WTC11 (cell line): Measurements from ENCODE around the gene MACROD2. TPM values are rescaled to one million over a fixed set of nuclear protein-coding genes. Genes with fewer than 3 reads are reported as not detected.

Source experiments
- ATAC-seq: fragments of 200-7000 bp; cut with Tn5 transposase; 2 replicates; pipeline ENCODE4 v1.10.0; 2021; ENCODE audit warnings: mild to moderate bottlenecking, moderate library complexity
- CTCF ChIA-PET: fragments of 300-600 bp; sonication (Branson Sonifier 250); formaldehyde crosslinking; loops from one replicate; lab custom pipeline; 2021; ENCODE audit warnings: antibody characterized with exemption; lab: Charles Lee
- POLR2A ChIA-PET: fragments of 350-600 bp; sonication (Branson Sonifier 250); formaldehyde crosslinking; loops from one replicate; lab custom pipeline; 2021; ENCODE audit warnings: antibody characterized with exemption; lab: Charles Lee
- DNase-seq: peaks from one replicate; pipeline ENCODE4 v3.0.0; 2021; ENCODE audit warnings: low spot score
- H3K27ac Mint-ChIP-seq: 2 replicates; pipeline ENCODE4 v1.8.0; 2021; ENCODE audit warnings: mixed read lengths
- H3K27me3 Mint-ChIP-seq: 2 replicates; pipeline ENCODE4 v1.8.0; 2021; ENCODE audit warnings: low read depth, mild to moderate bottlenecking, moderate library complexity, mixed read lengths
- H3K36me3 Mint-ChIP-seq: 2 replicates; pipeline ENCODE4 v1.8.0; 2021; ENCODE audit warnings: mixed read lengths
- H3K4me1 Mint-ChIP-seq: 2 replicates; pipeline ENCODE4 v1.8.0; 2022; ENCODE audit warnings: mixed read lengths
- H3K4me3 Mint-ChIP-seq: 2 replicates; pipeline ENCODE4 v1.8.0; 2021; ENCODE audit warnings: mild to moderate bottlenecking, moderate library complexity, mixed read lengths
- H3K9me3 Mint-ChIP-seq: 2 replicates; pipeline ENCODE4 v1.8.0; 2021; ENCODE audit warnings: mixed read lengths
- EMX1 ChIP-seq: fragments of 250-450 bp; sonication (Bioruptor Pico); IDR thresholded peaks from 2 replicates; pipeline ENCODE4 v1.8.0; 2021; ENCODE audit warnings: mild to moderate bottlenecking
- ESRRA ChIP-seq: sonication (generic); formaldehyde crosslinking; IDR thresholded peaks from 2 replicates; pipeline ENCODE4 v1.8.1; 2022; ENCODE audit warnings: mild to moderate bottlenecking, missing genetic modification reagents, borderline replicate concordance
- ETV6 ChIP-seq: sonication (generic); formaldehyde crosslinking; IDR thresholded peaks from 2 replicates; pipeline ENCODE4 v1.8.1; 2022; ENCODE audit warnings: mild to moderate bottlenecking, missing genetic modification reagents
- NR1H2 ChIP-seq: sonication (generic); formaldehyde crosslinking; IDR thresholded peaks from 2 replicates; pipeline ENCODE4 v1.9.0; 2021; ENCODE audit warnings: mild to moderate bottlenecking, moderate library complexity, missing genetic modification reagents
- PRRX2 ChIP-seq: fragments of 250-450 bp; sonication (Bioruptor Pico); IDR thresholded peaks from 2 replicates; pipeline ENCODE4 v1.8.0; 2021; ENCODE audit warnings: mild to moderate bottlenecking
- TEAD1 ChIP-seq: sonication (generic); formaldehyde crosslinking; IDR thresholded peaks from 2 replicates; pipeline ENCODE4 v1.8.0; 2022; ENCODE audit warnings: mild to moderate bottlenecking, missing genetic modification reagents
- ZNF219 ChIP-seq: sonication (generic); formaldehyde crosslinking; IDR thresholded peaks from 2 replicates; pipeline ENCODE4 v1.8.0; 2023; ENCODE audit warnings: missing genetic modification reagents, mild to moderate bottlenecking, borderline replicate concordance
- total RNA-seq: library from RNA; stranded (reverse); gene quantifications from 3 replicates; pipeline ENCODE4 v1.2.3, GENCODE V29; 2021
- TF ChIP-seq, protein P1 (sequence below): sonication (generic); formaldehyde crosslinking; IDR thresholded peaks from 2 replicates; pipeline ENCODE4 v1.8.0; 2022; ENCODE audit warnings: missing genetic modification reagents
- TF ChIP-seq, protein P2 (sequence below): sonication (generic); formaldehyde crosslinking; IDR thresholded peaks from 2 replicates; pipeline ENCODE4 v1.8.1; 2022; ENCODE audit warnings: mild to moderate bottlenecking, moderate library complexity, missing genetic modification reagents
- TF ChIP-seq, protein P3 (sequence below): sonication (generic); formaldehyde crosslinking; IDR thresholded peaks from 2 replicates; pipeline ENCODE4 v1.8.0; 2022; ENCODE audit warnings: mild to moderate bottlenecking, missing genetic modification reagents
- TF ChIP-seq, protein P4 (sequence below): sonication (generic); formaldehyde crosslinking; IDR thresholded peaks from 2 replicates; pipeline ENCODE4 v1.8.1; 2023; ENCODE audit warnings: mild to moderate bottlenecking, missing genetic modification reagents, borderline replicate concordance
- TF ChIP-seq, protein P5 (sequence below): sonication (generic); formaldehyde crosslinking; IDR thresholded peaks from 2 replicates; pipeline ENCODE4 v1.8.0; 2022; ENCODE audit warnings: mild to moderate bottlenecking, missing genetic modification reagents
- TF ChIP-seq, protein P6 (sequence below): sonication (generic); formaldehyde crosslinking; IDR thresholded peaks from 2 replicates; pipeline ENCODE4 v1.8.1; 2022; ENCODE audit warnings: low read depth, mild to moderate bottlenecking, moderate library complexity, missing genetic modification reagents, borderline replicate concordance
- TF ChIP-seq, protein P7 (sequence below): sonication (generic); formaldehyde crosslinking; IDR thresholded peaks from 2 replicates; pipeline ENCODE4 v1.8.1; 2022; ENCODE audit warnings: low read depth, missing genetic modification reagents, borderline replicate concordance

Gene MACROD2
- total RNA-seq, 1 experiment from 2014 or later = 4.1 TPM

DNA sequence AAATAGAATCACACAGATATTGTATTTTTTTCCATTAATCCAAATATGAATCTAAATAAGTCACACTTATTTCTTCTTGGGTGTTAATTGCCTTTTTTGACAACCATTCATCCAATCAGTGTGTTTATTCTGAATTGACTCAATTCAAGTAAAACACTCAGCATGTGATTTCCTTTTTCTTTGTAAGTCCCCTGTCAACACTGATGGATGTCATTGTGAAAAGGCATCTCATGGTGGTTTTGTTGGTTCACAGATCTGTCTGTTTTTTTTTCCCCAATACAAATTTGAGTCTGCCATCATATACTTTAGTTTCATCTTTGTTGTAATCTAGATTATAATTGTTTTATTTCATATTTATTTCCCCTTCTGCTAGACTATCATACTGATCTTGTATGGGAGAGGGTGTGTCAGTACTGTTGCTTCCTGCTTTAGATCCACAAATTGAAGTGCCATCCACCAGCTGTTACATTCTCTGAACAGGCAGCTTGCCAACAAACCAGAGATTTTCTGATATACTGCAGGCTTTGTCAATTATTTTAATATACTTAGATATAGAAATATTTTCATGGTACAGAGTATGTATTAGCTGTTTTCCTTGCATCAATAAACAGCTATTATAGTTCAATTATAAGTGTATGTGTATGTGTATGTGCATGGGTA is 406.3 kb downstream of the MACROD2 start (continued):
- TF ChIP-seq, protein P1, sequence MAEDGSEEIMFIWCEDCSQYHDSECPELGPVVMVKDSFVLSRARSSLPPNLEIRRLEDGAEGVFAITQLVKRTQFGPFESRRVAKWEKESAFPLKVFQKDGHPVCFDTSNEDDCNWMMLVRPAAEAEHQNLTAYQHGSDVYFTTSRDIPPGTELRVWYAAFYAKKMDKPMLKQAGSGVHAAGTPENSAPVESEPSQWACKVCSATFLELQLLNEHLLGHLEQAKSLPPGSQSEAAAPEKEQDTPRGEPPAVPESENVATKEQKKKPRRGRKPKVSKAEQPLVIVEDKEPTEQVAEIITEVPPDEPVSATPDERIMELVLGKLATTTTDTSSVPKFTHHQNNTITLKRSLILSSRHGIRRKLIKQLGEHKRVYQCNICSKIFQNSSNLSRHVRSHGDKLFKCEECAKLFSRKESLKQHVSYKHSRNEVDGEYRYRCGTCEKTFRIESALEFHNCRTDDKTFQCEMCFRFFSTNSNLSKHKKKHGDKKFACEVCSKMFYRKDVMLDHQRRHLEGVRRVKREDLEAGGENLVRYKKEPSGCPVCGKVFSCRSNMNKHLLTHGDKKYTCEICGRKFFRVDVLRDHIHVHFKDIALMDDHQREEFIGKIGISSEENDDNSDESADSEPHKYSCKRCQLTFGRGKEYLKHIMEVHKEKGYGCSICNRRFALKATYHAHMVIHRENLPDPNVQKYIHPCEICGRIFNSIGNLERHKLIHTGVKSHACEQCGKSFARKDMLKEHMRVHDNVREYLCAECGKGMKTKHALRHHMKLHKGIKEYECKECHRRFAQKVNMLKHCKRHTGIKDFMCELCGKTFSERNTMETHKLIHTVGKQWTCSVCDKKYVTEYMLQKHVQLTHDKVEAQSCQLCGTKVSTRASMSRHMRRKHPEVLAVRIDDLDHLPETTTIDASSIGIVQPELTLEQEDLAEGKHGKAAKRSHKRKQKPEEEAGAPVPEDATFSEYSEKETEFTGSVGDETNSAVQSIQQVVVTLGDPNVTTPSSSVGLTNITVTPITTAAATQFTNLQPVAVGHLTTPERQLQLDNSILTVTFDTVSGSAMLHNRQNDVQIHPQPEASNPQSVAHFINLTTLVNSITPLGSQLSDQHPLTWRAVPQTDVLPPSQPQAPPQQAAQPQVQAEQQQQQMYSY (CRISPR knock-in tag) = no peak
- TF ChIP-seq, protein P2, sequence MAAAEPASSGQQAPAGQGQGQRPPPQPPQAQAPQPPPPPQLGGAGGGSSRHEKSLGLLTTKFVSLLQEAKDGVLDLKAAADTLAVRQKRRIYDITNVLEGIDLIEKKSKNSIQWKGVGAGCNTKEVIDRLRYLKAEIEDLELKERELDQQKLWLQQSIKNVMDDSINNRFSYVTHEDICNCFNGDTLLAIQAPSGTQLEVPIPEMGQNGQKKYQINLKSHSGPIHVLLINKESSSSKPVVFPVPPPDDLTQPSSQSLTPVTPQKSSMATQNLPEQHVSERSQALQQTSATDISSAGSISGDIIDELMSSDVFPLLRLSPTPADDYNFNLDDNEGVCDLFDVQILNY (CRISPR knock-in tag) = no peak
- TF ChIP-seq, protein P3, sequence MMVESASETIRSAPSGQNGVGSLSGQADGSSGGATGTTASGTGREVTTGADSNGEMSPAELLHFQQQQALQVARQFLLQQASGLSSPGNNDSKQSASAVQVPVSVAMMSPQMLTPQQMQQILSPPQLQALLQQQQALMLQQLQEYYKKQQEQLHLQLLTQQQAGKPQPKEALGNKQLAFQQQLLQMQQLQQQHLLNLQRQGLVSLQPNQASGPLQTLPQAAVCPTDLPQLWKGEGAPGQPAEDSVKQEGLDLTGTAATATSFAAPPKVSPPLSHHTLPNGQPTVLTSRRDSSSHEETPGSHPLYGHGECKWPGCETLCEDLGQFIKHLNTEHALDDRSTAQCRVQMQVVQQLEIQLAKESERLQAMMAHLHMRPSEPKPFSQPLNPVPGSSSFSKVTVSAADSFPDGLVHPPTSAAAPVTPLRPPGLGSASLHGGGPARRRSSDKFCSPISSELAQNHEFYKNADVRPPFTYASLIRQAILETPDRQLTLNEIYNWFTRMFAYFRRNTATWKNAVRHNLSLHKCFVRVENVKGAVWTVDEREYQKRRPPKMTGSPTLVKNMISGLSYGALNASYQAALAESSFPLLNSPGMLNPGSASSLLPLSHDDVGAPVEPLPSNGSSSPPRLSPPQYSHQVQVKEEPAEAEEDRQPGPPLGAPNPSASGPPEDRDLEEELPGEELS (CRISPR knock-in tag) = no peak
- TF ChIP-seq EMX1 (CRISPR knock-in tag) (no peak), ZNF219 (CRISPR knock-in tag) (no peak), ESRRA (CRISPR knock-in tag) (no peak), PRRX2 (CRISPR knock-in tag) (no peak)
- TF ChIP-seq, protein P4, sequence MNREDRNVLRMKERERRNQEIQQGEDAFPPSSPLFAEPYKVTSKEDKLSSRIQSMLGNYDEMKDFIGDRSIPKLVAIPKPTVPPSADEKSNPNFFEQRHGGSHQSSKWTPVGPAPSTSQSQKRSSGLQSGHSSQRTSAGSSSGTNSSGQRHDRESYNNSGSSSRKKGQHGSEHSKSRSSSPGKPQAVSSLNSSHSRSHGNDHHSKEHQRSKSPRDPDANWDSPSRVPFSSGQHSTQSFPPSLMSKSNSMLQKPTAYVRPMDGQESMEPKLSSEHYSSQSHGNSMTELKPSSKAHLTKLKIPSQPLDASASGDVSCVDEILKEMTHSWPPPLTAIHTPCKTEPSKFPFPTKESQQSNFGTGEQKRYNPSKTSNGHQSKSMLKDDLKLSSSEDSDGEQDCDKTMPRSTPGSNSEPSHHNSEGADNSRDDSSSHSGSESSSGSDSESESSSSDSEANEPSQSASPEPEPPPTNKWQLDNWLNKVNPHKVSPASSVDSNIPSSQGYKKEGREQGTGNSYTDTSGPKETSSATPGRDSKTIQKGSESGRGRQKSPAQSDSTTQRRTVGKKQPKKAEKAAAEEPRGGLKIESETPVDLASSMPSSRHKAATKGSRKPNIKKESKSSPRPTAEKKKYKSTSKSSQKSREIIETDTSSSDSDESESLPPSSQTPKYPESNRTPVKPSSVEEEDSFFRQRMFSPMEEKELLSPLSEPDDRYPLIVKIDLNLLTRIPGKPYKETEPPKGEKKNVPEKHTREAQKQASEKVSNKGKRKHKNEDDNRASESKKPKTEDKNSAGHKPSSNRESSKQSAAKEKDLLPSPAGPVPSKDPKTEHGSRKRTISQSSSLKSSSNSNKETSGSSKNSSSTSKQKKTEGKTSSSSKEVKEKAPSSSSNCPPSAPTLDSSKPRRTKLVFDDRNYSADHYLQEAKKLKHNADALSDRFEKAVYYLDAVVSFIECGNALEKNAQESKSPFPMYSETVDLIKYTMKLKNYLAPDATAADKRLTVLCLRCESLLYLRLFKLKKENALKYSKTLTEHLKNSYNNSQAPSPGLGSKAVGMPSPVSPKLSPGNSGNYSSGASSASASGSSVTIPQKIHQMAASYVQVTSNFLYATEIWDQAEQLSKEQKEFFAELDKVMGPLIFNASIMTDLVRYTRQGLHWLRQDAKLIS (CRISPR knock-in tag) = no peak

DNA sequence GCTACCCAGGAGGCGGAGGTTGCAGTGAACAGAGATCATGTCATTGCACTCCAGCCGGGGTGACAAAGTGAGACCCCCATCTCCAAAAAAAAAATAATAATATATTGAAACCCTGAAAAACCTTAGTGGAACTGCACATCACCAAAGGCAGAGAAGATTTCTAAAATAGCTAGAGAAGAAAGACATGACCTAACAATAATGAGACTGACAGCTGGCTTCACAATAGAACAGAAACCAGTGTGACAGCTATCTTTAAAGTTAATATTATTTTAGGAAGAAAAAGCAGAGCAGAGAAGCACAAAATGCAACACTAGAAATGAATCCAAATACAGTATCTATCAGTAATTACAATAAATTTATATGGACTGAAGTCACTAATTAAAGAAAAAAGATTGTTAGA is 409.2 kb downstream of the MACROD2 start:
- Mint-ChIP-seq H3K9me3 (no peaks in the 10 kb centered on the region), H3K36me3 (no peaks in the 10 kb centered on the region), H3K4me1 (peaks cover 24% of the 10 kb centered on the region), H3K4me3 (no peak overlapping the region), H3K27me3 (peaks cover 59% of the 10 kb centered on the region), H3K27ac (no peak overlapping the region)
- CTCF ChIA-PET = no interaction called here
- ATAC-seq (no peak), DNase-seq (no peak)
- POLR2A ChIA-PET = no interaction called here
- TF ChIP-seq, protein P5, sequence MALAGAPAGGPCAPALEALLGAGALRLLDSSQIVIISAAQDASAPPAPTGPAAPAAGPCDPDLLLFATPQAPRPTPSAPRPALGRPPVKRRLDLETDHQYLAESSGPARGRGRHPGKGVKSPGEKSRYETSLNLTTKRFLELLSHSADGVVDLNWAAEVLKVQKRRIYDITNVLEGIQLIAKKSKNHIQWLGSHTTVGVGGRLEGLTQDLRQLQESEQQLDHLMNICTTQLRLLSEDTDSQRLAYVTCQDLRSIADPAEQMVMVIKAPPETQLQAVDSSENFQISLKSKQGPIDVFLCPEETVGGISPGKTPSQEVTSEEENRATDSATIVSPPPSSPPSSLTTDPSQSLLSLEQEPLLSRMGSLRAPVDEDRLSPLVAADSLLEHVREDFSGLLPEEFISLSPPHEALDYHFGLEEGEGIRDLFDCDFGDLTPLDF (CRISPR knock-in tag) = no peak
- TF ChIP-seq, protein P4 (CRISPR knock-in tag) = no peak
- no peak for TF ChIP-seq ETV6 (CRISPR knock-in tag)
- TF ChIP-seq, protein P6, sequence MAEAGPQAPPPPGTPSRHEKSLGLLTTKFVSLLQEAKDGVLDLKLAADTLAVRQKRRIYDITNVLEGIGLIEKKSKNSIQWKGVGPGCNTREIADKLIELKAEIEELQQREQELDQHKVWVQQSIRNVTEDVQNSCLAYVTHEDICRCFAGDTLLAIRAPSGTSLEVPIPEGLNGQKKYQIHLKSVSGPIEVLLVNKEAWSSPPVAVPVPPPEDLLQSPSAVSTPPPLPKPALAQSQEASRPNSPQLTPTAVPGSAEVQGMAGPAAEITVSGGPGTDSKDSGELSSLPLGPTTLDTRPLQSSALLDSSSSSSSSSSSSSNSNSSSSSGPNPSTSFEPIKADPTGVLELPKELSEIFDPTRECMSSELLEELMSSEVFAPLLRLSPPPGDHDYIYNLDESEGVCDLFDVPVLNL (CRISPR knock-in tag) = no peak
- no peak for TF ChIP-seq TEAD1 (CRISPR knock-in tag)
- TF ChIP-seq, protein P7, sequence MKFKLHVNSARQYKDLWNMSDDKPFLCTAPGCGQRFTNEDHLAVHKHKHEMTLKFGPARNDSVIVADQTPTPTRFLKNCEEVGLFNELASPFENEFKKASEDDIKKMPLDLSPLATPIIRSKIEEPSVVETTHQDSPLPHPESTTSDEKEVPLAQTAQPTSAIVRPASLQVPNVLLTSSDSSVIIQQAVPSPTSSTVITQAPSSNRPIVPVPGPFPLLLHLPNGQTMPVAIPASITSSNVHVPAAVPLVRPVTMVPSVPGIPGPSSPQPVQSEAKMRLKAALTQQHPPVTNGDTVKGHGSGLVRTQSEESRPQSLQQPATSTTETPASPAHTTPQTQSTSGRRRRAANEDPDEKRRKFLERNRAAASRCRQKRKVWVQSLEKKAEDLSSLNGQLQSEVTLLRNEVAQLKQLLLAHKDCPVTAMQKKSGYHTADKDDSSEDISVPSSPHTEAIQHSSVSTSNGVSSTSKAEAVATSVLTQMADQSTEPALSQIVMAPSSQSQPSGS (CRISPR knock-in tag) = no peak
- TF ChIP-seq NR1H2 (CRISPR knock-in tag) = no peak
